Measurements from ENCODE around the gene KIF21A. TPM values are rescaled to one million over a fixed set of nuclear protein-coding genes. Genes with fewer than 3 reads are reported as not detected.

Gene KIF21A
- total and polyA plus RNA-seq, 2 donors (not counting 3 experiments of a cell fraction or from before 2014, with no cell fraction given): 1.8 to 10.1 TPM

- FAIRE-seq: no peak
- no peaks in the 10 kb centered on the region for H4K20me1 ChIP-seq (replicated peaks; ENCODE audit: control insufficient read depth, extremely low read depth, insufficient read depth, low read length)
- POLR2A ChIA-PET: no interaction called here
- no peaks in the 10 kb centered on the region for H3K9me3 ChIP-seq (replicated peaks; ENCODE audit: control insufficient read depth, insufficient read depth, low read length)
- intact Hi-C loops (cut with micrococcal nuclease): no loop called here
- H3K4me1 ChIP-seq (ENCODE audit: control insufficient read depth, extremely low read depth, insufficient read depth, low read length): no peaks in the 10 kb centered on the region
- no peaks in the 10 kb centered on the region for H3K9me1 ChIP-seq (replicated peaks; ENCODE audit: control insufficient read depth, extremely low read depth, insufficient read depth, low read length)
- no TSS peak for BruUV-seq (replicated peaks)
- H3K9ac ChIP-seq (replicated peaks; ENCODE audit: extremely low read depth, insufficient read depth, low read length): no peak overlapping the region
- no peak overlapping the region for H3K4me3 ChIP-seq (replicated peaks in 1 of 3; ENCODE audit: insufficient read depth in 1 of 3, low read depth in 1 of 3, low read length in 3 of 3)
- dilution Hi-C loops (cut with MboI; ENCODE audit: extremely low pct_ligation_motif_present, low sequenced_read_pairs): no loop called here
- TF ChIP-seq EZH2 (IDR thresholded peaks at IDR 0.05; ENCODE audit: borderline replicate concordance, low read depth, low read length, severe bottlenecking) (no peak), POLR2AphosphoS5 (IDR thresholded peaks at IDR 0.05; ENCODE audit: insufficient read depth, low read depth, low read length) (no peak), POLR2A (IDR thresholded peaks at IDR 0.05; ENCODE audit: low read depth, low read length) (no peak), MYC (IDR thresholded peaks at IDR 0.05; ENCODE audit: low read depth, low read length) (no peak), MAX (IDR thresholded peaks at IDR 0.05; ENCODE audit: insufficient read depth, insufficient read length) (no peak), JUN (IDR thresholded peaks at IDR 0.05; ENCODE audit: borderline replicate concordance, insufficient read depth, insufficient read length, low read depth) (no peak), CTCF (IDR thresholded peaks at IDR 0.05; ENCODE audit: extremely low read depth in 1 of 2, insufficient read depth in 1 of 2, low read depth in 1 of 2, low read length in 2 of 2) (no peak), FOS (IDR thresholded peaks at IDR 0.05; ENCODE audit: borderline replicate concordance, insufficient read depth, low read length) (no peak), GATA2 (IDR thresholded peaks at IDR 0.05; ENCODE audit: insufficient read depth, insufficient read length, low read depth, low read length) (no peak)
- no peak overlapping the region for H3K27ac ChIP-seq (ENCODE audit: insufficient read depth, low read depth, low read length)
- CTCF ChIA-PET: interaction anchor here (0.8 to 1.3 kb wide), 5 partner anchors 10 to 332 kb away, joined by 3 to 4 read pairs (median 3); no protein-coding TSS in a partner anchor
- no peak overlapping the region for H2AFZ ChIP-seq (ENCODE audit: low read depth, low read length)
- H3K4me2 ChIP-seq (ENCODE audit: insufficient read depth, low read length): no peak overlapping the region
- no peak for DNase-seq (ENCODE audit: low read depth, low spot score)
- no peaks in the 10 kb centered on the region for H3K27me3 ChIP-seq (ENCODE audit: control insufficient read depth in 2 of 2, insufficient read depth in 2 of 2, low read length in 2 of 2)
- H3K36me3 ChIP-seq (ENCODE audit: control insufficient read depth in 2 of 2, extremely low read depth in 1 of 2, insufficient read depth in 2 of 2, low read length in 2 of 2): no peaks in the 10 kb centered on the region
- H3K79me2 ChIP-seq (ENCODE audit: control insufficient read depth, insufficient read depth, low read length): no peaks in the 10 kb centered on the region
Observed at GRCh38 chr12:39359645-39360044, 83.3 kb downstream of the KIF21A start.

Measured in endothelial cell of umbilical vein (primary cell).